ENCODE measurements around the gene P2RX1.

Gene P2RX1

DNA sequence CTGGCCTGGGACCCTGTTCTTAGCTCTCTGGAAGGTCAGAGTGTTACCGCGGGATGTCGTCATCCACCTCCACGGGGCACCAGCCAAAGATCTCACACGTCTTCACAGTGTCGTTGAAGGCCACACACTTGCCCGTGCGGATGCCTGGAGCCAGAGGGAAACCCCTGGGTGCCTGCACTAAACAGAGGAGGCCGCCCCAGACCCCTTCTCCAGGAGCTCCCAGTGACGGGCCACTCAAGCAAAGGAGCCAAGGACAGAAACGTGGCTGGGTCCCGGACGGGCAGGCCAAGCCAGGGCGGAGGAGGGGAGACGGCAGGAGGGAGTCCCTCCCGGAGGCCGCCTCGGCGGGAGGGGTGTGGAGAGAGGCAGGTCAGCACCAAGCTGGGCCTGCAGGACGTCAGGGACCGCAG lies 12.4 kb downstream of the P2RX1 start:
- Histone ChIP-seq H3K4me3 (replicated peaks; ENCODE audit: low read depth, low read length) (no peak overlapping the region), H3K27me3 (replicated peaks; ENCODE audit: control insufficient read depth, insufficient read depth, low read length) (no peaks in the 10 kb centered on the region; the same call in 1 of the 2 replicates), H3K36me3 (ENCODE audit: control insufficient read depth, insufficient read depth, low read length) (no peaks in the 10 kb centered on the region)
- DNase-seq (ENCODE audit: extremely low read depth, insufficient read length) = no peak
- TF ChIP-seq CTCF (IDR thresholded peaks at IDR 0.05; ENCODE audit: insufficient read depth, low read length, poor library complexity, severe bottlenecking) = no peak

- Histone ChIP-seq H3K36me3 (ENCODE audit: control insufficient read depth, insufficient read depth, low read length) (no peaks in the 10 kb centered on the region), H3K27me3 (replicated peaks; ENCODE audit: control insufficient read depth, insufficient read depth, low read length) (no peaks in the 10 kb centered on the region; the same call in 1 of the 2 replicates), H3K4me3 (replicated peaks; ENCODE audit: low read depth, low read length) (no peak overlapping the region)
- TF ChIP-seq CTCF (IDR thresholded peaks at IDR 0.05; ENCODE audit: insufficient read depth, low read length, poor library complexity, severe bottlenecking) = no peak
- DNase-seq (ENCODE audit: extremely low read depth, insufficient read length) = no peak
Measured at GRCh38 chr17:3903051-3903825, 13.0 kb downstream of the P2RX1 start.

GRCh38 chr17:3900646-3901045 lies 15.6 kb downstream of the P2RX1 start:
- Histone ChIP-seq H3K27me3 (replicated peaks; ENCODE audit: control insufficient read depth, insufficient read depth, low read length) (no peaks in the 10 kb centered on the region; the same call in 1 of the 2 replicates), H3K4me3 (replicated peaks; ENCODE audit: low read depth, low read length) (no peak overlapping the region), H3K36me3 (ENCODE audit: control insufficient read depth, insufficient read depth, low read length) (no peaks in the 10 kb centered on the region)
- no peak for DNase-seq (ENCODE audit: extremely low read depth, insufficient read length)
- no peak for TF ChIP-seq CTCF (IDR thresholded peaks at IDR 0.05; ENCODE audit: insufficient read depth, low read length, poor library complexity, severe bottlenecking)

DNA sequence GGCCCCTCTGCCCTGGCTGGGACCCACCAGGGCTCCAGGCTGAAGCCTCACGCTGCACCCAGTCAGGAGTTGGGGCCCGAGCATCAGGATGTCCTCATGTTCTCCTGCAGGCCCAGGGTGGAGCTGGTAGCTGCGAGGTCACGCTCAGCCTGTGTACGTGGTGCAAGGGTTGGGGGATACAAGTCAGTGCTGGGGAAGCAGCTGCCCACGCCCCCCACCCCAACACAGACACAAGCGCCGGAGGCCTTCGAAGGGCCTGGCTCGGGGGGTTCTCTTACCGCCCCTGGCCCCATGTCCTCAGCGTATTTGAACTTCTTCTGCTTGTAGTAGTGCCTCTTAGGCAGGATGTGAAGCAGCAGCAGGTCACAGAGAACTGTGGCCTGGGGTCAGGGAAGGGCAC lies 18.5 kb downstream of the P2RX1 start:
- TF ChIP-seq CTCF (IDR thresholded peaks at IDR 0.05; ENCODE audit: insufficient read depth, low read length, poor library complexity, severe bottlenecking) = no peak
- Histone ChIP-seq H3K36me3 (ENCODE audit: control insufficient read depth, insufficient read depth, low read length) (no peaks in the 10 kb centered on the region), H3K4me3 (replicated peaks; ENCODE audit: low read depth, low read length) (no peak overlapping the region)

GRCh38 chr17:3896968-3897235 lies 19.4 kb downstream of the P2RX1 start:
- no peak for TF ChIP-seq CTCF (IDR thresholded peaks at IDR 0.05; ENCODE audit: insufficient read depth, low read length, poor library complexity, severe bottlenecking)
- no peaks in the 10 kb centered on the region; the same call in 1 of the 2 replicates for H3K27me3 ChIP-seq (replicated peaks; ENCODE audit: control insufficient read depth, insufficient read depth, low read length)
- H3K4me3 ChIP-seq (replicated peaks; ENCODE audit: low read depth, low read length) = no peak overlapping the region
- DNase-seq (ENCODE audit: extremely low read depth, insufficient read length) = no peak
- H3K36me3 ChIP-seq (ENCODE audit: control insufficient read depth, insufficient read depth, low read length) = no peaks in the 10 kb centered on the region

More for the DNA sequence above, 18.5 kb downstream of the P2RX1 start:
- no peaks in the 10 kb centered on the region; the same call in 1 of the 2 replicates for H3K27me3 ChIP-seq (replicated peaks; ENCODE audit: control insufficient read depth, insufficient read depth, low read length)
- no peak for DNase-seq (ENCODE audit: extremely low read depth, insufficient read length)
